Neural progenitor cell (in vitro differentiated cells): ENCODE data around the gene RAX.

ENCODE experiments used
- EZH2 ChIP-seq: fragments of 200-600 bp; sonication (generic); IDR thresholded peaks from 2 replicates; pipeline ENCODE4 v1.6.1; 2017; ENCODE audit warnings: antibody characterized with exemption, mild to moderate bottlenecking, moderate library complexity
- EZH2phosphoT487 ChIP-seq: fragments of 200-600 bp; sonication (generic); IDR thresholded peaks from 2 replicates; pipeline ENCODE4 v1.6.1; 2017; ENCODE audit warnings: antibody characterized with exemption
- TF ChIP-seq, protein P1 (sequence below): fragments of 200-600 bp; sonication (generic); IDR thresholded peaks from 2 replicates; pipeline ENCODE4 v1.5.1; 2017; ENCODE audit warnings: antibody characterized with exemption, mild to moderate bottlenecking

DNA sequence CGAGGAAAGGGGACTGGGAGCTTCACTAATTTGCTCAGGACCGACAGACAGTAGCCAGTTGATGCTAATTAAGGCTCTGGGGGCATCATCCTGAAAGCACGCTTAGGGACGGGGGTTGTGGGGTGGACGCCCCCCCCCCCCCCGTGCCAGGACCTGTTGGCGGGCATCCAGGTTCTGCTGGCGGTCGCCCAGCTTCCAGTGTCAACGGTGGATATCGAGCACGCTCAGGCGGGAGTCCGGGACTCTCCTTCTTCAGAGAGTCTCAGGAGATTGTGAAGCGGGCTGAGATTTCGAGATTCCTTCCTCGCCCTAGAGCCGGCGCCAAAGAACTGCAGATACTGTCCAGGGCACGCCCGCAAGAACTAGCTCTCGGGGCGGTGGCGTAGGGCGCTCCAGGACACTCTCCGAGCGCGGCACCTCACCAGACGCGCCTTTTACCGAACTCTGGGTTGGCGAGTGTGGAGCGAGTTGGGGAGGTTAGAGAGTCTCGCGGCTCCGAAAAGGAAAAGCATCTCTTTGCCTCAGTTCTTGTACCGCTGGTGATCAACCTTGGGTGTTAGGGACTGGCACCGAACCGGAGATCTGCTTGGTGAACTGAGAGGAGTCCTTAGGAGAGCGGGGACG is 5.6 kb downstream of the RAX start:
- TF ChIP-seq, protein P1, sequence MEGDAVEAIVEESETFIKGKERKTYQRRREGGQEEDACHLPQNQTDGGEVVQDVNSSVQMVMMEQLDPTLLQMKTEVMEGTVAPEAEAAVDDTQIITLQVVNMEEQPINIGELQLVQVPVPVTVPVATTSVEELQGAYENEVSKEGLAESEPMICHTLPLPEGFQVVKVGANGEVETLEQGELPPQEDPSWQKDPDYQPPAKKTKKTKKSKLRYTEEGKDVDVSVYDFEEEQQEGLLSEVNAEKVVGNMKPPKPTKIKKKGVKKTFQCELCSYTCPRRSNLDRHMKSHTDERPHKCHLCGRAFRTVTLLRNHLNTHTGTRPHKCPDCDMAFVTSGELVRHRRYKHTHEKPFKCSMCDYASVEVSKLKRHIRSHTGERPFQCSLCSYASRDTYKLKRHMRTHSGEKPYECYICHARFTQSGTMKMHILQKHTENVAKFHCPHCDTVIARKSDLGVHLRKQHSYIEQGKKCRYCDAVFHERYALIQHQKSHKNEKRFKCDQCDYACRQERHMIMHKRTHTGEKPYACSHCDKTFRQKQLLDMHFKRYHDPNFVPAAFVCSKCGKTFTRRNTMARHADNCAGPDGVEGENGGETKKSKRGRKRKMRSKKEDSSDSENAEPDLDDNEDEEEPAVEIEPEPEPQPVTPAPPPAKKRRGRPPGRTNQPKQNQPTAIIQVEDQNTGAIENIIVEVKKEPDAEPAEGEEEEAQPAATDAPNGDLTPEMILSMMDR, result no peak
- peak; percentile 8 for TF ChIP-seq EZH2
- no peak for TF ChIP-seq EZH2phosphoT487
